GM10266 (cell line): ENCODE data around the gene PDZD2.

Experiments
- DNase-seq: peaks from one replicate; pipeline ENCODE4 v3.0.0; 2012; ENCODE audit errors: extremely low spot score
- TF ChIP-seq, protein P1 (sequence below): IDR thresholded peaks from 2 replicates; pipeline ENCODE4 v1.5.1; 2012; ENCODE audit warnings: mild to moderate bottlenecking, low read depth; ENCODE audit not compliant: control insufficient read depth, insufficient read depth; ENCODE audit errors: missing control alignments

PDZD2 gene

DNA sequence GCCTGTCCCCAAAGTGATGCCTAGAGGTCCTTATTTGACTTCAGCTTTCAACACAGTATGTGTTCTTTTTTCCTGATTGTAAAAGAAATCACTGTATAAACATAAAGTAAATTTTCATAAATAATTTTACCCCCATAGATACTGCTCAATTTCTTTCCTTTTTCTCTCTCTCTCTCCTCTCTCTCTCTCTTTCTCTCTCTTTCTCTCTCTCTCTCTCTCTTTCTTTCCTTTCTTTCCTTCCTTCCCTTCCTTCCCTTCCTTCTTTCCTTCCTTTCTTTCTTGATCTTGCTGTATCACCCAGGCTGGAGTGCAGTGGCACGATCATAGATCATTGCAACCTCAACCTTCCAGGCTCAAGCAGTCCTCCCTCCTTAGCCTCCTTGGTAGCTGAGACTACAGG lies 64.8 kb downstream of the PDZD2 start:
- no peak for DNase-seq
- TF ChIP-seq, protein P1, sequence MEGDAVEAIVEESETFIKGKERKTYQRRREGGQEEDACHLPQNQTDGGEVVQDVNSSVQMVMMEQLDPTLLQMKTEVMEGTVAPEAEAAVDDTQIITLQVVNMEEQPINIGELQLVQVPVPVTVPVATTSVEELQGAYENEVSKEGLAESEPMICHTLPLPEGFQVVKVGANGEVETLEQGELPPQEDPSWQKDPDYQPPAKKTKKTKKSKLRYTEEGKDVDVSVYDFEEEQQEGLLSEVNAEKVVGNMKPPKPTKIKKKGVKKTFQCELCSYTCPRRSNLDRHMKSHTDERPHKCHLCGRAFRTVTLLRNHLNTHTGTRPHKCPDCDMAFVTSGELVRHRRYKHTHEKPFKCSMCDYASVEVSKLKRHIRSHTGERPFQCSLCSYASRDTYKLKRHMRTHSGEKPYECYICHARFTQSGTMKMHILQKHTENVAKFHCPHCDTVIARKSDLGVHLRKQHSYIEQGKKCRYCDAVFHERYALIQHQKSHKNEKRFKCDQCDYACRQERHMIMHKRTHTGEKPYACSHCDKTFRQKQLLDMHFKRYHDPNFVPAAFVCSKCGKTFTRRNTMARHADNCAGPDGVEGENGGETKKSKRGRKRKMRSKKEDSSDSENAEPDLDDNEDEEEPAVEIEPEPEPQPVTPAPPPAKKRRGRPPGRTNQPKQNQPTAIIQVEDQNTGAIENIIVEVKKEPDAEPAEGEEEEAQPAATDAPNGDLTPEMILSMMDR = no peak

DNA sequence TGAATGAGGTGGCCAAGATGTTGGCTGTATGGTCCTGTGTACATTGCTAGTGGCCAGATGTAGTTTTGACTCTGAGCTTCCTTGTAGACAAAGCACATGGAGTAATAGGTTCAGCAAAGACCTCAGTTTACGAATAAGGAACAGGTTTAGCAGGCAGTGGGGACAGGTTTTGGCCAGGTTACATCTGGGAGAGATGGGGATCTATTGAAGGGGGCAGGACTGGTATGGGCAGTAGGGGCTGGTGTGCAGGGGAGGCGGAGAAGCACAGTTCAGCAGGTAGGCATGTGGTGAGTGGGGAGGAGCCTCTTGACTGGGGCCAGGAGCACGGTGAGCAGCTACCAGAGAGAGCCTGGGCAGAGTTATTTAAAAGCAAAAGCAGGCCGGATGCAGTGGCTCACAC lies 67.3 kb downstream of the PDZD2 start:
- TF ChIP-seq, protein P1 = no peak
- no peak for DNase-seq

DNA sequence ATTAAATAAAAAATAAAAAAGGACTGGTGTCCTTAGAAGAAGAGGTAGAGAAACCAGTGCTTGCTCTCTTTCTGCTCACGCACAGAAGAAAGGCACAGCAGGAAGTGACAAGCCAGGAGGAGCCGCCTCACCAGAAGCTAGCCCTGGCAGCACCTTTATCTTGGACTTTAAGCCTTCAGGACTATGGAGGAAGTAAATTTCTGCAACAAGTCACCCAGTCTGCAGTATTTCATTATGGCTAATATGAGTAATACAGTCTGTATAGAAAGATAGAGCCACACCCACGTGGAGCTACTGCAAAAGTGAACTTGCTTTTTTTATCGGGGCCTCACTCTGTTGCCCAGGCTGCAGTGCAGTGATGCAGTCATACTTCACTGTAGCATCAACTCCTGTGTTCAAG lies 68.4 kb downstream of the PDZD2 start:
- DNase-seq = no peak
- TF ChIP-seq, protein P1 = no peak

DNA sequence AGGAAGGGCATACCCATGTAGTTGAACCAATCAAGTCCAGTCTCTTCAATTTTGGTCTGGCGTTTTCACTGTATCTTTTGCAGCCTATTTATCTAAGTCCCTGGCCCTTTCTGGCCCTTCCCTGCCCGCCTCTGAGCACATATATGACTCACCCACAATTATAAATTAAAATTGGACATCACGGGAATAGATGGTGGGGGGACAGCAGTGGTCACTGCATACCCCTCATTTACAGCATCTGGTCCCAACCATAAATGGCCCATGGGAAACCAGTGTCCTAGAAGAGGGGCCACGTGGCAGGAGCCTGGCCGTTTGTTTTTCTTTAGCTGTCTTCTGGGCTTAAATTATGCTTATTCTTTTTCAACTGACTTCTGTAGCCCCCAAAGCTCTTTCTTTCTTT lies 69.2 kb downstream of the PDZD2 start:
- TF ChIP-seq, protein P1 = no peak
- DNase-seq = no peak

DNA sequence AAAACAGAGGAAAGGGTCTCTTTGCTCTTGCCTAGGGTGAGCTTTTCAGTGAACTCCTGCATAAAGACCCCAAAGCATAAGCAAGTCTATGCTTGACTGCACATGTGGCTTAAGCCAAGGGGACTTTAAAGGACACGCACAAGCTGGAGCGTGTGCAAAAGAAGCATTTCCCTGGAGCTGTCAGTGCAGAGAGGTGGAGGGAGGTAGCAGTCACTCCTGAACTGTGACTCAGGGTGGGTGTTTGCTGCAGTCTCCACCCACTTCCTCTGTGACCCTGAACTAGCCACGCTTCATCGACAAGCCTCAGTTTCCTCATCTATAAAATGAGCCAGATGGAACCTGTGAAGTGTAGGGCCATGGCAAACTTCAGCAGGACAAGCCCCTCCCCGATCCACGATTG lies 72.4 kb downstream of the PDZD2 start:
- no peak for DNase-seq
- TF ChIP-seq, protein P1 = no peak

DNA sequence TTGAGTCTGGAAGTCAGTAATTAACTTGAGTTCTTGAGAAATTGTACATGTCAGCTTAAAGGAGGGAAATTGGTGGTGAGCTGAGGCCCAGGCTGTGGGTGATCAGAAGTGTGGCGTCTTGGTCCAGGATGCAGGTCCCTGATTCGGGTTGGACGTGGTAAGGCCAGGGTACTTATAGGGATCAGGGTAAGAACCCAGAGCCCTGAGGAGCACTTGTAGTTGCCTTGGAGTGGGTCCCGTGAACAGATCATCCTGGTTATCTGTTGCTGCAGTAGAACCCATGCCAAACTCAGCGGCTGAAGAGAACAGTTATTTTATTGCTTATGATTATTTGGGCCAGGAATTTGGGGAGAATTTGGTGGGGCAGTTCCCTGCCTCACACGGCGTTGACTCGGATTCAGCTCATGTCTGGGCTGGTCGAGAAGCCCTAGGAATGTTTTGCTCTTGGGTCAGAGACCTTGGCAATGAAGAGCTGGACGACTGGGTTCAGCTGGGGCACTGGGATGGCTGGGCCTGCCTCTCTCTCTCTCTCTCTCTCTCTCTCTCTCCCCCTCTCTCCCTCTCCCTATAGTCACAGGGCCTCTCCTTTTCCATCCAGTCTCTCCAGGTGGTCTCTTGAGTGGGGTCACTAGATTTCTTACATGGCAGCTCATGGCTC lies 73.1 kb downstream of the PDZD2 start:
- DNase-seq = no peak
- TF ChIP-seq, protein P1 = no peak

DNA sequence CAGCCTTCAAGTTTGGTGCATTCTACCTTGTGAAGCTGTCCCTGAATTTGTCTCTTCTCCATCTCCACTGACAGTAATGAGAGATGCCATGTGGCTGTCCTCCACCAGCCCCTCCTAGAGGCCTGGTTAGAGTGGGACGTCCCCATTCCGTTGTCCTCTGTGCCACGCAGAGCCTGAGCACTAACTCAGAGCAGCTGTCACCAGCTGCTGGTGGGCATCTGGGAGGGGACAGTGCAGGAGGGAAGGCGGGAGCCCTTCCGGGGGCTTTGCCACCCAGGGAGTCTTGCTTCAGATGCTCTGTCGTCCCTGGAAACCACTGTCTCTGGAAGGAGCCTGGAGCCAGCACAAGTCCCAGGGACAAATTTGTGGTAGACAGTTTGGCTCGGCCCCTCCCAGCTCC lies 78.6 kb downstream of the PDZD2 start:
- DNase-seq = no peak
- TF ChIP-seq, protein P1 = no peak
